Measurements from ENCODE around the gene RRP1.

Gene RRP1

GRCh38 chr21:43850728-43851295 lies 61.4 kb downstream of the RRP1 start:
- TF ChIP-seq CTCF (IDR thresholded peaks at IDR 0.05; ENCODE audit: low read depth, low read length): no peak
- no peak overlapping the region for H3K4me3 ChIP-seq (ENCODE audit: low read depth, low read length)
- DNase-seq (ENCODE audit: low read depth, low spot score): no peak
- in situ Hi-C loops (cut with HindIII; ENCODE audit: low sequenced_read_pairs): no loop called here

- in situ Hi-C loops (cut with HindIII; ENCODE audit: low sequenced_read_pairs): no loop called here
- no peak overlapping the region for H3K4me3 ChIP-seq (ENCODE audit: low read depth, low read length)
- no peak for DNase-seq (ENCODE audit: low read depth, low spot score)
- TF ChIP-seq CTCF (IDR thresholded peaks at IDR 0.05; ENCODE audit: low read depth, low read length): no peak
Observed at GRCh38 chr21:43851593-43851992, 62.2 kb downstream of the RRP1 start.

- DNase-seq (ENCODE audit: low read depth, low spot score): no peak
- H3K4me3 ChIP-seq (ENCODE audit: low read depth, low read length): no peak overlapping the region
- in situ Hi-C loops (cut with HindIII; ENCODE audit: low sequenced_read_pairs): no loop called here
- TF ChIP-seq CTCF (IDR thresholded peaks at IDR 0.05; ENCODE audit: low read depth, low read length): no peak
Observed at GRCh38 chr21:43853851-43854772, 64.7 kb downstream of the RRP1 start.
